Mesenteric fat pad (tissue), 1 donor: ENCODE results near the gene ZNF576. TPM values are rescaled to one million over a fixed set of nuclear protein-coding genes. Genes with fewer than 3 reads are reported as not detected.
"Not testable (repeated sequence)": the region's sequence is repeated elsewhere in the genome, so short reads cannot be mapped to it uniquely, and the experiment has no call there.

ENCODE experiments used
- DNase-seq: peaks from one replicate; pipeline ENCODE4 v3.0.0-alpha.2; 2020; ENCODE audit warnings: low spot score
- total RNA-seq: library from RNA; stranded (reverse); fragmentation: NEBNext Ultra II Directional; extraction: Animal tissue kit (Norgen Biotek cat#: 25700); gene quantifications from one replicate; pipeline ENCODE4 v1.2.1, GENCODE V29; 2021
- donor health status: DM: yes; HTN: yes; CAD: no.

Gene ZNF576
- total RNA-seq, 1 donor from 2014 or later, result 12.1 TPM

- no peak for DNase-seq
Measured at GRCh38 chr19:43644181-43644580, 47.8 kb downstream of the ZNF576 start.

- no peak for DNase-seq
Measured at GRCh38 chr19:43648633-43649032, 52.2 kb downstream of the ZNF576 start.

GRCh38 chr19:43649514-43649913 is 53.1 kb downstream of the ZNF576 start:
- DNase-seq, result no peak

GRCh38 chr19:43650276-43650675 is 53.9 kb downstream of the ZNF576 start:
- not testable (repeated sequence) for DNase-seq

Other genes with a start within 250 kb of the ZNF576 start
- gene CD177, start 242.9 kb upstream of the ZNF576 start, total RNA-seq, result 14.2 TPM
- not detected for gene TEX101, start 181.7 kb upstream of the ZNF576 start, total RNA-seq
- 3.0 TPM for gene LYPD3, start 131.0 kb upstream of the ZNF576 start, total RNA-seq
- 5.5 TPM for gene PHLDB3, start 91.8 kb upstream of the ZNF576 start, total RNA-seq
- 20.4 TPM for gene ETHE1, start 69.4 kb upstream of the ZNF576 start, total RNA-seq
- 1.7 TPM for gene ZNF575, start 63.4 kb upstream of the ZNF576 start, total RNA-seq
- 18.2 TPM for gene XRCC1, start 21.1 kb upstream of the ZNF576 start, total RNA-seq
- gene PINLYP, start 20.8 kb upstream of the ZNF576 start, total RNA-seq, result 2.2 TPM
- 21.7 TPM for gene IRGQ, start 461 bp upstream of the ZNF576 start, total RNA-seq
- 0.22 TPM for gene SRRM5, start 15.5 kb downstream of the ZNF576 start, total RNA-seq
- gene ZNF428, start 23.0 kb downstream of the ZNF576 start, total RNA-seq, result 19.2 TPM
- gene CADM4, start 43.3 kb downstream of the ZNF576 start, total RNA-seq, result 1.4 TPM
- gene PLAUR, start 73.6 kb downstream of the ZNF576 start, total RNA-seq, result 58.0 TPM
- not detected for gene IRGC, start 119.5 kb downstream of the ZNF576 start, total RNA-seq
- 21.1 TPM for gene SMG9, start 158.4 kb downstream of the ZNF576 start, total RNA-seq
- gene KCNN4, start 184.4 kb downstream of the ZNF576 start, total RNA-seq, result 3.1 TPM
- gene LYPD5, start 205.9 kb downstream of the ZNF576 start, total RNA-seq, result 2.0 TPM
- gene ZNF283, start 230.7 kb downstream of the ZNF576 start, total RNA-seq, result 8.2 TPM